Measurements from ENCODE around the gene GLRX3.

GLRX3 gene

GRCh38 chr10:130215931-130216231 lies 79.7 kb downstream of the GLRX3 start:
- Histone ChIP-seq H3K4me3 (ENCODE audit: low read depth in 1 of 5, low read length in 5 of 5) (no peak overlapping the region), H3K36me3 (ENCODE audit: control insufficient read depth in 5 of 5, insufficient read depth in 5 of 5, low read length in 5 of 5) (no peaks in the 10 kb centered on the region), H3K27me3 (ENCODE audit: control insufficient read depth in 5 of 5, insufficient read depth in 4 of 5, low read length in 5 of 5) (peaks cover 0 to 9% (median 0%) of the 10 kb centered on the region in 5 donors), H3K9me3 (ENCODE audit: control insufficient read depth in 5 of 5, low read length in 5 of 5) (peaks cover 0 to 2% (median 0%) of the 10 kb centered on the region in 5 donors), H3K4me1 (ENCODE audit: control insufficient read depth in 5 of 5, insufficient read depth in 5 of 5, low read length in 5 of 5) (peaks cover 0 to 8% (median 3%) of the 10 kb centered on the region in 5 donors), H3K27ac (ENCODE audit: low read depth, low read length) (no peak overlapping the region), H3K9ac (ENCODE audit: low read length in 5 of 5) (no peak overlapping the region)

- Histone ChIP-seq H3K9me3 (ENCODE audit: control insufficient read depth in 5 of 5, low read length in 5 of 5) (peaks cover 0 to 2% (median 0%) of the 10 kb centered on the region in 5 donors), H3K4me3 (ENCODE audit: low read depth in 1 of 5, low read length in 5 of 5) (no peak overlapping the region), H3K27me3 (ENCODE audit: control insufficient read depth in 5 of 5, insufficient read depth in 4 of 5, low read length in 5 of 5) (peaks cover 0 to 2% (median 0%) of the 10 kb centered on the region in 5 donors)
These were observed 82.0 kb downstream of the GLRX3 start for GRCh38 chr10:130218181-130218641.

DNA sequence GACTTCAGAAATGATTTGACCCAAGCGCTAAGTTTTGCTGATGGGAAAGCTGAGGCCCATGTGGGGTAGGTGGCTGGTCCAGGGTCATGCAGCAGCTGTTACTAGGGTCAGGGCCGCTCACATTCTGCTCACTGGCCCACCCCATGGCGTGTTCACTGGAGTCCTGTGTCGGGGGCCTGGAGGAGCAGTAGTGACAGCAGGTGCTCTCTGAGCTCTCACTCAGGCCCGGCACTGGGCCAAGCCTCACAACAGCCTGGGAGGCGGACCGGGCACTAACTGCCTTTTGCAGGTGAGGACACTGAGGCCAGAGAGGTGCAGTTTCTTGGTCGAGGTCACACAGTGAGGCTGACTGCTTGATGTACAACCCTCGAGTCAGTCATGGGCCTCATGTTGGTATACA lies 82.7 kb downstream of the GLRX3 start:
- no peak overlapping the region for H3K27ac ChIP-seq (ENCODE audit: low read depth, low read length)
- H3K27me3 ChIP-seq (ENCODE audit: control insufficient read depth in 5 of 5, insufficient read depth in 4 of 5, low read length in 5 of 5): peaks cover 0 to 2% (median 0%) of the 10 kb centered on the region in 5 donors
- H3K36me3 ChIP-seq (ENCODE audit: control insufficient read depth in 5 of 5, insufficient read depth in 5 of 5, low read length in 5 of 5): no peaks in the 10 kb centered on the region
- H3K4me1 ChIP-seq (ENCODE audit: control insufficient read depth in 5 of 5, insufficient read depth in 5 of 5, low read length in 5 of 5): peaks cover 0 to 8% (median 3%) of the 10 kb centered on the region in 5 donors
- no peak overlapping the region for H3K4me3 ChIP-seq (ENCODE audit: low read depth in 1 of 5, low read length in 5 of 5)
- no peak overlapping the region for H3K9ac ChIP-seq (ENCODE audit: low read length in 5 of 5)
- no peaks in the 10 kb centered on the region for H3K9me3 ChIP-seq (ENCODE audit: control insufficient read depth in 5 of 5, low read length in 5 of 5)

More at GRCh38 chr10:130218181-130218641, 82.0 kb downstream of the GLRX3 start:
- H3K27ac ChIP-seq (ENCODE audit: low read depth, low read length): no peak overlapping the region
- peaks cover 0 to 8% (median 3%) of the 10 kb centered on the region in 5 donors for H3K4me1 ChIP-seq (ENCODE audit: control insufficient read depth in 5 of 5, insufficient read depth in 5 of 5, low read length in 5 of 5)
- H3K9ac ChIP-seq (ENCODE audit: low read length in 5 of 5): no peak overlapping the region
- no peaks in the 10 kb centered on the region for H3K36me3 ChIP-seq (ENCODE audit: control insufficient read depth in 5 of 5, insufficient read depth in 5 of 5, low read length in 5 of 5)

DNA sequence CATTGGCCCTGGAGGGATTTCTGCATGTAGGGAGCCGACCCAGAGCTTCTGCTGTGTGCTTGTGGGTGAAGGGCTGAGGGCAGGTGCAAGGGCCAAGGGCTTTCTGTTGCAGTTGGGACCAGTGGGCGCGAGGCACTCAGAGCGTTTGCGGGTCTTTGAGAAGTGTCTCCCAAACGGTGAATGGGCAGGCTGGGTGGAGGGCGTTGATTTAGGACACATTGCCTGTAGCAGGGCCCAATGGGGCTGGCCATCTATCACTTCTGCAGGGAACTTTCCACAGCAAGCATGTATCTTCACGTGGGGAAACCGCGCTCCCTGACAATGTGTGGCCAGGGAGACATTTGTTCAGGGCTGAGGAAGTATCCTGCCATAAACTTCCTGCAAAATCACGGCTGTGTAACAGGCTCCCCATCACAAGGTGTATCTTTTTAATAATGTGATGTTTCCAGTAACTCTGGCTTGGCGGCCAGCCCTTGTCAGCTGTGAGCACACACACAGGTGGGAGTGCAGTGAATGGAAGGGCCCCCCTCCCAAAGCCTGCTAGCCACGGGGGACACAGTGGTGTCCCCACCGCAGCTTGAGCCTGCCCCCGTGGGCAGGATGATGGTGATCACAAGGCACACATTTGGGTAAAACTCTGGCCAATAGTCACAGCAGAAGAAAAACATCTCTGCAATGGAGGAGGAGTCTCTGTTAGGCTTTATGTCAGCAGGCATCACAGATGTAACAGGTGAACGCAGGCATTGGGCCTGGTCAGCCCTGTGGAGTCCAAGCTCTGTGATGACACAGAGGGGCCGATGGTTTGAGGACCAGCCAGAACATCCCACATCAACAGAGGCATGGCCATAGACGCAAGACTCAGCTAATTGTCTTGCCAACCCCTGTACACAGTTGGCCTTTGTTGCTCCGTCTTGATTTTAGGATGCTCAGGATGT lies 84.3 kb downstream of the GLRX3 start:
- Histone ChIP-seq H3K27ac (ENCODE audit: low read depth, low read length) (no peak overlapping the region), H3K27me3 (ENCODE audit: control insufficient read depth in 5 of 5, insufficient read depth in 4 of 5, low read length in 5 of 5) (peaks cover 0 to 4% (median 0%) of the 10 kb centered on the region in 5 donors), H3K36me3 (ENCODE audit: control insufficient read depth in 5 of 5, insufficient read depth in 5 of 5, low read length in 5 of 5) (no peaks in the 10 kb centered on the region), H3K9ac (ENCODE audit: low read length in 5 of 5) (no peak overlapping the region), H3K4me3 (ENCODE audit: low read depth in 1 of 5, low read length in 5 of 5) (no peak overlapping the region), H3K9me3 (ENCODE audit: control insufficient read depth in 5 of 5, low read length in 5 of 5) (peaks cover 0 to 2% (median 0%) of the 10 kb centered on the region in 5 donors), H3K4me1 (ENCODE audit: control insufficient read depth in 5 of 5, insufficient read depth in 5 of 5, low read length in 5 of 5) (peaks cover 0 to 4% (median 2%) of the 10 kb centered on the region in 5 donors)

DNA sequence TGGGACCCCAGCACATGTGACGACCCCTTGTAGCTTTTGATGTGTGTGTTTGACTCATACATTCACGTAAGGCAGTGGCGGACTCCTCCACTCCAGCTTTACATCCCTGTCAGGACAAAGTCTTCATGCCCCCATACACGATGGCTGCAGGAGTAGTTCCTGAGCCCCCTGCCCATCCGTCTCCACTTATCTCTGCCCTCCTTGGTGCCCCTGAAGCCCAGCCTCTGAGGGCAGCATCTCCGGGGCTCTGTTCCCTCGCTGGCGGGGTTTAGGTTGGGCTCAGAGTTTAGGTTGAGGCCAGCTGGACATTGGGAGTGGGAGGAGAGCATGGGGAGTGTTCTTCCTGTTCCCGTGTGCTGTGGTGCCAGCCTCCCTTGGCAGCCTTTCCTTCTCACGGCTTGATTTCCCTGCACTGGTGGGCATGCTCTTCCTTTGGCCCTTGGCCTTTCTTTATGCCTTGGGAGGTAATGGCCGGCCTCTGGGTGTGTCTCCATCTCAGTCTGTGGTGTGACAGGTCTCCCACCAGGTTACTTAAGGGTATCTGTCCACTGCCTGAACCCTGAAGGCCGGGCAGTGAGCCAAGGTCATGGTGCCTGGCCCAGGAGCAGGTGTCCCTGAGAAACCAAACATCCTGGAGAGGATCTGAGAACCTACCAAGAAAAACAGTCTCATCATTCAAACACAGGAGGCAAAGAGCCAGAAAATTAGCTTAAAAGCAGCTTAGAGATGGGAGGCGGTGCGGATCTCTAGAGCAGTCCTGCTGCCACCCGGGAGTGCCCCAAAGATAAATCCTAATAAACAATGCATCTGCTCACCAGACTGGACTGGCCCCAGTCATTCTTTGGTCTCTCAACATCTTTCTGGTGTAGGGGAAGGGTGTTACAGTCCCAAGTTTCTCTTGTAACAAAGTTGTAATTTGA lies 85.5 kb downstream of the GLRX3 start:
- Histone ChIP-seq H3K9me3 (ENCODE audit: control insufficient read depth in 5 of 5, low read length in 5 of 5) (peaks cover 0 to 7% (median 4%) of the 10 kb centered on the region in 5 donors), H3K4me3 (ENCODE audit: low read depth in 1 of 5, low read length in 5 of 5) (no peak overlapping the region), H3K36me3 (ENCODE audit: control insufficient read depth in 5 of 5, insufficient read depth in 5 of 5, low read length in 5 of 5) (no peaks in the 10 kb centered on the region), H3K4me1 (ENCODE audit: control insufficient read depth in 5 of 5, insufficient read depth in 5 of 5, low read length in 5 of 5) (no peaks in the 10 kb centered on the region), H3K27ac (ENCODE audit: low read depth, low read length) (no peak overlapping the region), H3K9ac (ENCODE audit: low read length in 5 of 5) (no peak overlapping the region), H3K27me3 (ENCODE audit: control insufficient read depth in 5 of 5, insufficient read depth in 4 of 5, low read length in 5 of 5) (peaks cover 0 to 4% (median 0%) of the 10 kb centered on the region in 5 donors)

DNA sequence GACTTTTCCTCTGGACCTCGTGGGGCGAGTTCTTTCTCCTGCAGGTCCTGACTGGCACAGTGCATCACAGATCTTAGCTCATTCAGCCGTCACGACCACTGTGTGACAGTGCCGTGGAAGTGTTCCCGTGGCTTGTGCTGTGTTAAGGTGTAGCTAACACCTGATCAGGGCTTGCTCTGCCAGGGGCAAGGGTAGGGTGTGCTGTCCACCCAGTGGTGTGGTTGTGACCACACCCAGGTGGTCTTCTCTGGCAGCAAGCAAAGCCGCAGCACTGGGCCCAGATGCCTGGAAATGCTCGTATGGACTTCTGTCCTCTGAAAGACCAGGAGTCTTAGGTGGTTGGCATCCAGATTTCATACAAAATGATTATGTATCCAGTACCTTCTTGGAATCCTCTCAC lies 86.2 kb downstream of the GLRX3 start:
- Histone ChIP-seq H3K36me3 (ENCODE audit: control insufficient read depth in 5 of 5, insufficient read depth in 5 of 5, low read length in 5 of 5) (no peaks in the 10 kb centered on the region), H3K9ac (ENCODE audit: low read length in 5 of 5) (no peak overlapping the region)

GRCh38 chr10:130224228-130224627 lies 88.0 kb downstream of the GLRX3 start:
- Histone ChIP-seq H3K27me3 (ENCODE audit: control insufficient read depth in 5 of 5, insufficient read depth in 4 of 5, low read length in 5 of 5) (peaks cover 0 to 4% (median 0%) of the 10 kb centered on the region in 5 donors), H3K36me3 (ENCODE audit: control insufficient read depth in 5 of 5, insufficient read depth in 5 of 5, low read length in 5 of 5) (no peaks in the 10 kb centered on the region), H3K4me3 (ENCODE audit: low read depth in 1 of 5, low read length in 5 of 5) (no peak overlapping the region), H3K9ac (ENCODE audit: low read length in 5 of 5) (no peak overlapping the region), H3K27ac (ENCODE audit: low read depth, low read length) (no peak overlapping the region), H3K4me1 (ENCODE audit: control insufficient read depth in 5 of 5, insufficient read depth in 5 of 5, low read length in 5 of 5) (no peaks in the 10 kb centered on the region), H3K9me3 (ENCODE audit: control insufficient read depth in 5 of 5, low read length in 5 of 5) (peaks cover 4 to 20% (median 19%) of the 10 kb centered on the region in 5 donors)

More for the DNA sequence above, 86.2 kb downstream of the GLRX3 start:
- no peak overlapping the region for H3K4me3 ChIP-seq (ENCODE audit: low read depth in 1 of 5, low read length in 5 of 5)
- peaks cover 0 to 4% (median 0%) of the 10 kb centered on the region in 5 donors for H3K27me3 ChIP-seq (ENCODE audit: control insufficient read depth in 5 of 5, insufficient read depth in 4 of 5, low read length in 5 of 5)
- H3K4me1 ChIP-seq (ENCODE audit: control insufficient read depth in 5 of 5, insufficient read depth in 5 of 5, low read length in 5 of 5): no peaks in the 10 kb centered on the region
- no peak overlapping the region for H3K27ac ChIP-seq (ENCODE audit: low read depth, low read length)
- H3K9me3 ChIP-seq (ENCODE audit: control insufficient read depth in 5 of 5, low read length in 5 of 5): peaks cover 2 to 13% (median 9%) of the 10 kb centered on the region in 5 donors

GRCh38 chr10:130226012-130226411 lies 89.8 kb downstream of the GLRX3 start:
- Histone ChIP-seq H3K36me3 (ENCODE audit: control insufficient read depth in 5 of 5, insufficient read depth in 5 of 5, low read length in 5 of 5) (no peaks in the 10 kb centered on the region), H3K9ac (ENCODE audit: low read length in 5 of 5) (no peak overlapping the region), H3K4me3 (ENCODE audit: low read depth in 1 of 5, low read length in 5 of 5) (no peak overlapping the region)

DNA sequence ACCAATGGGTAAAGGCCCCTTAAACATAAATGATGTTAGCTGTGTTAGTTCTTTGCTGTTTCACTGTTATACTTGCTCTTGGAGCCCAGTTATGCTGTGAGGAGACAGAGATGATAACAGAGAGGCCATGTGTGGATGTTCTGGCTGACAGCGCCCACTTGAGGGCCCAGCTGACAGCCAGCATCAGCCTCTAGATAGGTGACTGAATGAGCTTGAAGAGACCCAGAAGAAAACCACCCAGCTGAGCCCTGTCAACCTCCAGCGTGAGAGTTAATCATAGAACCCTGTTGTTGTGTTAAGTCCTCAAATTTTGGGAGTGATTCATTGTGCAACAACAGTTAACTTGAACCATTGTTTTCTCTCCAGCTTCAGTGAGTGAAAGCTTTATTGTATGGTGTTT lies 91.7 kb downstream of the GLRX3 start:
- Histone ChIP-seq H3K4me1 (ENCODE audit: control insufficient read depth in 5 of 5, insufficient read depth in 5 of 5, low read length in 5 of 5) (no peaks in the 10 kb centered on the region), H3K4me3 (ENCODE audit: low read depth in 1 of 5, low read length in 5 of 5) (no peak overlapping the region), H3K27me3 (ENCODE audit: control insufficient read depth in 5 of 5, insufficient read depth in 4 of 5, low read length in 5 of 5) (peaks cover 0 to 4% (median 0%) of the 10 kb centered on the region in 5 donors), H3K27ac (ENCODE audit: low read depth, low read length) (no peak overlapping the region), H3K9me3 (ENCODE audit: control insufficient read depth in 5 of 5, low read length in 5 of 5) (peaks cover 4 to 23% (median 19%) of the 10 kb centered on the region in 5 donors), H3K36me3 (ENCODE audit: control insufficient read depth in 5 of 5, insufficient read depth in 5 of 5, low read length in 5 of 5) (no peaks in the 10 kb centered on the region), H3K9ac (ENCODE audit: low read length in 5 of 5) (no peak overlapping the region)

More at GRCh38 chr10:130226012-130226411, 89.8 kb downstream of the GLRX3 start:
- Histone ChIP-seq H3K27ac (ENCODE audit: low read depth, low read length) (no peak overlapping the region), H3K9me3 (ENCODE audit: control insufficient read depth in 5 of 5, low read length in 5 of 5) (peaks cover 4 to 23% (median 19%) of the 10 kb centered on the region in 5 donors), H3K4me1 (ENCODE audit: control insufficient read depth in 5 of 5, insufficient read depth in 5 of 5, low read length in 5 of 5) (no peaks in the 10 kb centered on the region), H3K27me3 (ENCODE audit: control insufficient read depth in 5 of 5, insufficient read depth in 4 of 5, low read length in 5 of 5) (peaks cover 0 to 4% (median 0%) of the 10 kb centered on the region in 5 donors)

Measured in subcutaneous abdominal adipose tissue (tissue), 5 donors.